Glutamatergic neuron (in vitro differentiated cells): ENCODE results near the gene TCFL5. TPM values are rescaled to one million over a fixed set of nuclear protein-coding genes. Genes with fewer than 3 reads are reported as not detected.
A peak's percentile ranks its signal among the peaks of the same experiment; 100 is the strongest.

Source experiments
- DNase-seq: peaks from one replicate; pipeline ENCODE4 v3.0.0; 2022
- H3K27ac Mint-ChIP-seq: one replicate; pipeline ENCODE4 v1.8.0; 2020; ENCODE audit warnings: mild to moderate bottlenecking, mixed read lengths, inconsistent platforms; ENCODE audit not compliant: unreplicated experiment
- H3K27me3 Mint-ChIP-seq: one replicate; pipeline ENCODE4 v1.8.0; 2020; ENCODE audit warnings: mild to moderate bottlenecking, moderate library complexity, mixed read lengths, inconsistent platforms; ENCODE audit not compliant: unreplicated experiment
- H3K36me3 Mint-ChIP-seq: one replicate; pipeline ENCODE4 v1.8.0; 2020; ENCODE audit warnings: mild to moderate bottlenecking, mixed read lengths, inconsistent platforms; ENCODE audit not compliant: unreplicated experiment
- H3K4me1 Mint-ChIP-seq: one replicate; pipeline ENCODE4 v1.8.0; 2020; ENCODE audit warnings: mild to moderate bottlenecking, low read depth, mixed read lengths, inconsistent platforms; ENCODE audit not compliant: unreplicated experiment
- H3K4me3 Mint-ChIP-seq: one replicate; pipeline ENCODE4 v1.8.0; 2020; ENCODE audit warnings: mild to moderate bottlenecking, mixed read lengths, inconsistent platforms; ENCODE audit not compliant: unreplicated experiment
- H3K9me3 Mint-ChIP-seq: one replicate; pipeline ENCODE4 v1.8.0; 2020; ENCODE audit warnings: mild to moderate bottlenecking, moderate library complexity, mixed read lengths, inconsistent platforms; ENCODE audit not compliant: unreplicated experiment
- CTCF ChIP-seq: fragments of 200-600 bp; sonication (generic); IDR thresholded peaks from one replicate; pipeline ENCODE4 v1.5.0; 2021; ENCODE audit not compliant: partially characterized antibody, unreplicated experiment
- total RNA-seq: library from RNA; stranded (reverse); fragmentation: NEBNext Ultra II Directional; extraction: Animal tissue kit (Norgen Biotek cat#: 25700); gene quantifications from one replicate; pipeline ENCODE4 v1.2.1, GENCODE V29; 2021; ENCODE audit not compliant: unreplicated experiment

TCFL5 gene
- total RNA-seq, 1 donor from 2014 or later = 12.6 TPM

GRCh38 chr20:62876902-62877816 is 15.5 kb upstream of the TCFL5 start:
- Mint-ChIP-seq H3K27ac (no peak overlapping the region), H3K27me3 (peaks cover 3% of the 10 kb centered on the region)

DNA sequence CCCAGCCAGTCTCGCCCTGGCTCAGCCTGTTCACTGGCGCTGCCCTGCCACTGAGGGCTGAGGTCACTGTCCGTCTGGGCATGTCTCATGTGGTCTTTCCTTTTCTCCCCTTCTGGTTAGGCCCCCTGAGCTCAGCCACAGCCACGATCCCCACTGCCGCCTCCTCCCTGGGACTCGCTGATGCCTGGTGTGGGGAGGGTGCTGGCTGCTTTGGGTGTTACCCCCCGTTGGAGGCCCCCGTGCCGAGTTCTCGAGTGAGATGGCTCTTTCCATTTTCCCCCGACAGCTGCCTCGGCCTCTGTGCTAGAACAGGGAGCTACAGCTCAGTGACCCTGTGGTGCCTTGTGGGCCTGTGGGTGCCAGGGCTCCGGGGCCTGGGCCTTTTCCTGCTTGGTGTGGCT is 14.9 kb upstream of the TCFL5 start:
- Mint-ChIP-seq H3K4me3 (no peak overlapping the region), H3K27me3 (peaks cover 2% of the 10 kb centered on the region), H3K27ac (no peak overlapping the region), H3K4me1 (peaks cover 12% of the 10 kb centered on the region), H3K36me3 (peaks cover 3% of the 10 kb centered on the region), H3K9me3 (peaks cover 3% of the 10 kb centered on the region)
- DNase-seq = no peak
- TF ChIP-seq CTCF = no peak

More at GRCh38 chr20:62876902-62877816, 15.5 kb upstream of the TCFL5 start:
- no peak for DNase-seq
- Mint-ChIP-seq H3K36me3 (peaks cover 8% of the 10 kb centered on the region), H3K9me3 (peaks cover 8% of the 10 kb centered on the region), H3K4me1 (peaks cover 12% of the 10 kb centered on the region), H3K4me3 (no peak overlapping the region)
- TF ChIP-seq CTCF = no peak

DNA sequence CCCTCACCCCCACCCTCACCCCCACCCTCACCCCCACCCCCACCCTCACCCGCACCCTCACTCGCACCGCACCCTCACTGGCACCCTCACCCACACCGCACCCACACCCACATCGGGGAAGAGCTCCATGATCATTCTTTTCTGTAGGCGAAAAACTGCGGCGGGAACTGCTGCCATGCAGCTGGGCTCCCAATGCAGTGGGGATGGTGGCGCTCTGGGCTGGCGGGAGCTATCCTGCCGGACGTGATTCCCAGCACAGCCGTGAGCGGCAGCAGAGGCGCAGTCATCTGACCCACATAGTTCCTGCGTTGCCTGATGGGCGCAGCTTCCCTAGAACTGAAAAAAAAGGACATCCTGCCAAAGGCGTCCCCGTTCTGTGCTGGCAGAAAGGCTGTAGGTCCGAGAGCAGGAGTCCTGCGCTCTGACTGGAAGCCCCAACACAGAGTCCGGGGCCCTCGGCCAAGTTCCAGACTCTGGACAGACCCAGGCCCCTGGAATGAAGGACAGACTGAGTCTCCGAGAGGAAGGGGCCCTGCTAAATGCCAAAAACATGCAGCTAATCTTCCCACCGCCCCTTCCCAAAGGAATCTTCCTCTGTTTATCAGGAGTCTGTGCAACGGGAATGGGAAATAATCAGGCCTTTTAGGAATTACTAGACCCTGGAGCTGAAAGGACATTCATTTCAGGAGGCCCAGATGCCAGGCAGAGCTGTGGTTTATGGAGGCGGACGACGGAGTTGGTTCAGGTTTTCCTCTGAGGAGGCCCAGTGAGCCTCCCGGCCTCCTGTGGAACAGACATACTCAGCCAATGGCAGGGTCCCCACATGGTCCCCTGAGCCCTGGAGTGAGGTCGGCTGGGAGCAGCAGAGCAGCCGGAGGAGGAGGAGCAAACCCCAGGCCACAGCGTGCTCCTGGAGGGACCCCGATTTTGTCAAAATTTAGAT is 14.1 kb upstream of the TCFL5 start:
- no peak overlapping the region for H3K4me3 Mint-ChIP-seq
- peaks cover 5% of the 10 kb centered on the region for H3K9me3 Mint-ChIP-seq

GRCh38 chr20:62874964-62875344 is 13.3 kb upstream of the TCFL5 start:
- peak overlapping the region; percentile 32 for H3K4me3 Mint-ChIP-seq

More for the DNA sequence above, 14.1 kb upstream of the TCFL5 start:
- DNase-seq = peak; percentile 79
- peaks cover 12% of the 10 kb centered on the region for H3K4me1 Mint-ChIP-seq
- H3K36me3 Mint-ChIP-seq = no peaks in the 10 kb centered on the region
- H3K27me3 Mint-ChIP-seq = no peaks in the 10 kb centered on the region
- no peak overlapping the region for H3K27ac Mint-ChIP-seq
- no peak for TF ChIP-seq CTCF

More at GRCh38 chr20:62874964-62875344, 13.3 kb upstream of the TCFL5 start:
- H3K27me3 Mint-ChIP-seq = no peaks in the 10 kb centered on the region
- DNase-seq = no peak
- H3K4me1 Mint-ChIP-seq = peaks cover 12% of the 10 kb centered on the region
- peak overlapping the region; percentile 12 for H3K27ac Mint-ChIP-seq
- TF ChIP-seq CTCF = no peak
- H3K9me3 Mint-ChIP-seq = peaks cover 6% of the 10 kb centered on the region
- no peaks in the 10 kb centered on the region for H3K36me3 Mint-ChIP-seq
